Coronary artery (tissue), 2 donors: Measurements from ENCODE around the gene ZNHIT6.

Source experiments
- DNase-seq: peaks from one replicate; pipeline ENCODE4 v3.0.0-alpha.2; 2017; ENCODE audit warnings: low spot score
- H3K27ac ChIP-seq, 2 donors: fragments of 200-600 bp; sonication (generic); one replicate each; pipeline ENCODE4 v1.5.1; 2016 to 2019
- H3K4me3 ChIP-seq: fragments of 200-600 bp; sonication (generic); 2 replicates; pipeline ENCODE4 v1.5.1; 2016; ENCODE audit warnings: mild to moderate bottlenecking, moderate library complexity
- CTCF ChIP-seq: fragments of 200-600 bp; sonication (generic); IDR thresholded peaks from one replicate; pipeline ENCODE4 v1.5.1; 2019; ENCODE audit warnings: antibody characterized with exemption

ZNHIT6 gene

DNA sequence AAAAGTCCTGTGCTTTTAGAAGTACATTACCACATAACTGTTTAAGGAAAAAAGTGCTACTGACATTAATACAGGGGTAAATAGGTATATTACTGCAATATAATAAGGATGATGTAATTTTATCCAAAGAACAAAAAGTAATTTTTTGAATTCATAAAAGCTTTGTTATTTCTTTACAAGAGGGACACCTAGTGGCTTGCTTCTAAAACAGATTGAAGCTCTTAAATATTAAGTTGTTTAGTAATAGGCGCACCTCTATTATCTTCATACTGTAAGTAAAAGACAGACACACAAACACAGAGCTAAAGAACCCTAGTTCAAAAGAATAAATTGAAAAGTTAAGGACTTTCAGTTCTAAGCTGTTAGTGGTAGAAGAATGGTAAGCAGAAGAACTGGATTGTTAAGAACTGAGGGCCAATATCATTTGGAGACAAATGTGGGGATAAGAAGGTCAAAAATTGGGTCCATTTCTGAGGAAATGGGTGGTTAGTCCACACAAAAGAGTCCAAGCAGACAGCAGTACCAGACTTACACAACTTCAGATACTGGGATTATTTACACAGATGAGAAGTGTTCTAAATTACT is 15.4 kb downstream of the ZNHIT6 start:
- Histone ChIP-seq H3K27ac (no peak overlapping the region), H3K4me3 (no peak overlapping the region)
- DNase-seq, result no peak
- no peak for TF ChIP-seq CTCF

- Histone ChIP-seq H3K4me3 (no peak overlapping the region), H3K27ac (no peak overlapping the region)
- DNase-seq, result no peak
- no peak for TF ChIP-seq CTCF
Measured at GRCh38 chr1:85689775-85690404, 18.3 kb downstream of the ZNHIT6 start.

- H3K27ac ChIP-seq, result no peak overlapping the region
- no peak overlapping the region for H3K4me3 ChIP-seq
- no peak for DNase-seq
- no peak for TF ChIP-seq CTCF
Measured at GRCh38 chr1:85683292-85684025, 24.8 kb downstream of the ZNHIT6 start.

- TF ChIP-seq CTCF, result no peak
- Histone ChIP-seq H3K4me3 (no peak overlapping the region), H3K27ac (no peak overlapping the region)
- no peak for DNase-seq
Measured at GRCh38 chr1:85681087-85681486, 27.1 kb downstream of the ZNHIT6 start.

DNA sequence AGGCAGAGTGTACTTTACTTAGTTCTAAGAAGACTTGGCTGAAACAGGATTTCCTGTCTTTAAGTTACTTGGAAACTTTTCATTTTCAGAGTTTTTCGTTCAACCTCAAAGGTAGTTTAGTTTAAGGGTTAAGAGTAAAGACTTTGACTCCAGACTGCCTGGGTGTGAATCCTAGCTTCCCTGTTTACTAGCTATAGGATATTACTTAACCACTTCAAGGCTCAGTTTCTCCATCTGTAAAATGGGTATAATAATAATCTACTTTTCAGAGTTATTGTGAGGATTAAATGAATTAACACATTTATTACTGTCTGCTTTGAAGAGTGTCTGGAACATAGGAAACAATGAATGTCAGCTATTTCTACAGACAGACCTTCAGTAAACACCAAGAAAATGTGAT is 30.0 kb downstream of the ZNHIT6 start:
- no peak for DNase-seq
- TF ChIP-seq CTCF, result no peak
- Histone ChIP-seq H3K27ac (no peak overlapping the region), H3K4me3 (no peak overlapping the region)

- H3K27ac ChIP-seq, result no peak overlapping the region
- H3K4me3 ChIP-seq, result no peak overlapping the region
- no peak for TF ChIP-seq CTCF
- no peak for DNase-seq
Measured at GRCh38 chr1:85677656-85678055, 30.6 kb downstream of the ZNHIT6 start.
